ENCODE results near the gene FAM32A.

FAM32A gene

GRCh38 chr19:16185123-16185767, at the start of gene FAM32A:
Gene FAM32A, plus strand, starts transcription at chr19:16185410. Its CDS starts 33 bp downstream, at chr19:16185443.
- DNase-seq (ENCODE audit: low spot score), result peak; percentile 100

- no peak for DNase-seq (ENCODE audit: low spot score)
Observed at GRCh38 chr19:16135430-16136127, 49.6 kb upstream of the FAM32A start.

- DNase-seq (ENCODE audit: low spot score), result no peak
Observed at GRCh38 chr19:16136185-16136999, 48.8 kb upstream of the FAM32A start.

DNA sequence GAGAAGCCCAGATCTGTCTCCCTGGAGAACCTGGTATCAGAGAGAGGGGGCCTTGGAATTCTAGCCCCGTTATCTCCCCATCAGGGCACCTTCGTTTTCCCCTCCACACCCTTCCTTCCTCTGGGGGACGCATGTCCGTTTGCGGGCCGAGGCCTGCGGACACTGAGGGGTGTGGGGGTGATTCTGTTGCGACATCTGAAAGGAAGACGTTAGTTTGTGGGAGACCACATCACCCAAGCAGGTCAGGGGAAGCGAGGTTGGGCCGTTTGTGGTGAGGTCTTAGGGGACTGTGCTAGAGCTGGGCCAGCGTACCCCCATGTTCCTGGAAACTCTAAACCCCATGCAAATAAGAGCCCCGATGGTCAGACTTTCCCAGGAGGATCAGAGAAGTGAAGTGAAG, 45.5 kb upstream of the FAM32A start:
- DNase-seq (ENCODE audit: low spot score), result no peak

DNA sequence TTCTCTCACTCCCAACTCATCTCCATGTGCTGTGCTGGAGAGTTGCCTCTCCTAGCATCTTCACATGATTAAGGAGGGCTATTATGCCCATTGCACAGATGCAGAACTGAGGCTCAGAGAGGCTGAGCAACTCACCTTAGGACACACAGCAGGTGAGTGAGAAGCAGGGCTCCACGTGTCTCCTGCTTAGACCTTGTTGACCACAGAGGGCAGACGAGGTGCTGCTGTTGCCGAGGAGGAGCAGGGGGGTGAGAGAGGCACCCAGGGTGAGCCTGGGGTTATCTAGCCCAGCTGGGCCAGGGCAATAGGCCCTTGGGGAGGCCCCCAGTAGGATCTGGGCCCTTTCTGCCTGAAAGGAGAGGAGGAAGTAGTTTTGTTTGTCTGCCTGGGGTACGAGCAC, 44.2 kb upstream of the FAM32A start:
- DNase-seq (ENCODE audit: low spot score), result peak; percentile 80

DNA sequence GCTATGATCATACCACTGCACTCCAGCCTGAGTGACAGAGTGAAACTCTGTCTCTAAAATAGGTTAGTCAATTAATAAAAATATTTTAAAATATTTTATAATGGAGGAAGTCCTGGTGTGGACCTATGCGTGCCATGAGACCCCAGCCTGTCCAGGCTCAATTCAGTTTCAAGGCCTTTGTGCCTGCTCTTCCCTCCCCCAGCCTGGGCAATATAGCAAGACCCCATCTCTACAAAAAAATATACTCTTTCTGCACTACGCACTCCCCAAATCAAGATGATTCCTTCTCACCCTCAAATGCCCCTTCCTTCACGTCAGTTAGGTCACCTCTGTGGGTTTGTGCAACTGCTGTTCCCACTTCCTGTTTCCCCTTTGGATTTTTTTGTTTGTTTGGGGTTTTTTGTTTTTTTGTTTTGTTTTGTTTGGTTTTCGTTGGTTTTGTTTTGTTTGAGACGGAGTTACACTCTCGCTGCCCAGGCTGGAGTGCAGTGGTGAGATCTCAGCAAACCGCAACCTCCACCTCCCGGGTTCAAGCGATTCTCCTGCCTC, 43.1 kb upstream of the FAM32A start:
- DNase-seq (ENCODE audit: low spot score), result no peak

GRCh38 chr19:16143399-16144215, 41.6 kb upstream of the FAM32A start, which contains the start of gene HSH2D:
Gene HSH2D, plus strand, starts transcription at chr19:16143685. Its CDS starts 5,066 bp downstream, at chr19:16148751.
- peak; percentile 87 for DNase-seq (ENCODE audit: low spot score)

GRCh38 chr19:16144216-16144581, 41.0 kb upstream of the FAM32A start:
- no peak for DNase-seq (ENCODE audit: low spot score)

DNA sequence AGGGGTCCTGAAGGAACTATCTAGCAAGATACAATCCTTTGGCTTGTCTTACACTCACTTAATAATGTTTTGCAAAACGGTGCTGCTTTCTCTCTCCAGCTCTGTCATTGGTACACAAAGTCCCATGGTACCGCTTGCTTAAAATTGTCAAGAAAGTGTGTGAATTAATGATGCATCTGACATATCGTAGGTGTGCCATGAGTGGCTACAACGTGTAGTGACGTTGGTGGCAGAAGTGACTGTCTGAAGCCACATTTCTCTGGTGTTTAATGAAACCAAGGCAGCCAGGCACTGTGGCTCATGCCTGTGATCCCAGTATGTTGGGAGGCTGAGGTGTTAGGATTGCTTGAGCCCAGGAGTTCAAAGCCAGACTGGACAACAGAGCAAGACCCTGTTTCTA, 39.1 kb upstream of the FAM32A start:
- no peak for DNase-seq (ENCODE audit: low spot score)

DNA sequence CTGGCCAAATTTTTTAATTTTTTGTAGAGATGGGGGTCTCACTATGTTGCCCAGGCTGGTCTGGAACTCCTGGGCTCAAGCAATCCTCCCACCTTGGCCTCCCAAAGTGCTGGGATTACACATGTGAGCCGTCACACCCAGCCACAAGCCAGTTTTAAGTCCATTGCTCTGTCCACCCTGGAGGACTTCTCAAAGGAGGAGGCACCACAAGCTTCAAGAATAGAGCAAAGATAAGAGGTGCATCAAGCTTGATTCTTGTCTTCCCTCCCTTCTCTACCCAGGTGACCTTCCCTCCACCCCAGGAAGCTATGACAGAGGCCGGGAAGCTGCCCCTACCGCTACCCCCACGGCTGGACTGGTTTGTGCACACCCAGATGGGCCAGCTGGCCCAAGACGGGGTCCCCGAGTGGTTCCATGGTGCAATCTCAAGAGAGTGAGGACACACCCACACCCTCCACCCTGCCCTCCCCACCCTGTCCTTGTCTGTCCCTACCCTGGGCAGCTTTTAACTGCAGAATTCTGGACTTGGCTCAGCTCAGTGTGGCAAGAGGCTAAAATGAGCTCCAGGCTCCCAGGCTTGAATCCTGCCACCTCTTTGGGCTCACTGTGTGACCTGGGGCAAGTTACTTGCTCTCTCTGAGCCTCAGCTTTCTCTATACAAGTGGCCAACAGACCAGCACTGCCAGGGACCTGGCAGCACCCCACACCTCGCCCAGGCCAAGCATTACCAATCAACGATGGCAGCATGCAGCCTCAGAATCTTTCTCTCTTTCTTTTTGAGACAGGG, 36.6 kb upstream of the FAM32A start:
- no peak for DNase-seq (ENCODE audit: low spot score)

DNA sequence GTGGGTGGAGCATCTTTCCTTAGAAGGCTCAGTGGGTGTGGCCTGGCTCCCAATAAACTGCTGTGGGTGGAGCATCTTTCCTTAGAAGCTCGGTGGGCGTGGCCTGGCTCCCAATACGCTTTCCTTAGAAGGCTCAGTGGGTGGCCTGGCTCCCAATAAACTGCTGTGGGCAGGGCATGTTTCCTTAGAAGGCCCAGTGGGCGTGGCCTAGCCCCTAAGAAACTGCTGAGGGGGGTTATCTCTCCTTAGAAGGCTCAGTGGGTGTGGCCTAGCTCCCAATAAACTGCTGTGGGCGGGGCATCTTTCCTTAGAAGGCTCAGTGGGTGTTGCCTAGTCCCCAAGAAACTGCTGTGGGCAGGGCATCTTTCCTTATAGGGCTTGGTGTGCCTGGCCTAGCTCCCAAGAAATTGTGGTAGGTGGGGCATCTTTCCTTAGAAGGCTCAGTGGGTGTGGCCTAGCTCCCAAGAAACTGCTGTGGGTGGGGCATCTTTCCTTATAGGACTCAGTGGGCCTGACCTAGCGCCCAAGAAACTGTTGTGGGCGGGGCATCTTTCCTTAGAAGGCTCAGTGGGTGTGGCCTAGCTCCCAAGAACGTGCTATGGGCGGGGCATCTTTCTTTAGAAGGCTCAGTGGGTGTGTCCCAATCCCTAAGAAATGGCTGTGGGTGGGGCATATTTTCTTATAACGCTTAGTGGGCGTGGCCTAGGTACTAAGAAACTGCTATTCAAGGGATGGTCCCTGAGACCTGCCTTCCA, 31.5 kb upstream of the FAM32A start:
- no peak for DNase-seq (ENCODE audit: low spot score)

- no peak for DNase-seq (ENCODE audit: low spot score)
Observed at GRCh38 chr19:16154557-16154956, 30.7 kb upstream of the FAM32A start.

DNA sequence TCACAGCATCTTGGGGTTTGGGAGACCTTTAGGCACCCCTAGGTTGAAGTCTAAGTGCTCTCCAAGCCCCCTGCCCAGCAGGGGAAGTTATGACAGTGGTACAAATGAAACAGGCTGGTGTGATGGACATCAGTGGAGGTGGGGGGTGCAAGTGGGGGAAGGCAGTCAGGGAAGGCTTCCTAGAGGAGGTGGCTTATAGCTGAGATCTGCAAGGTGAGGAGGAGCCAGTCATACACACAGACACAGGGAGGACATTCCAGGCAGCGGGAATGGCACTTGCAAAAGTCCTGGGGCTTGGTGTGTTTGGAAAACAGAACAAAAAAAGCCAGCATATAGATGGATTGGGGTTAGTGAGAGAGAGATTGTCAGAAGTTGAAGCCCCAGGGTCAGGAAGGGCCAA, 30.1 kb upstream of the FAM32A start:
- no peak for DNase-seq (ENCODE audit: low spot score)

GRCh38 chr19:16156904-16157303, 28.3 kb upstream of the FAM32A start:
- no peak for DNase-seq (ENCODE audit: low spot score)

- no peak for DNase-seq (ENCODE audit: low spot score)
Observed at GRCh38 chr19:16157601-16158000, 27.6 kb upstream of the FAM32A start.

- no peak for DNase-seq (ENCODE audit: low spot score)
Observed at GRCh38 chr19:16159655-16160054, 25.6 kb upstream of the FAM32A start.

- DNase-seq (ENCODE audit: low spot score), result no peak
Observed at GRCh38 chr19:16160445-16160942, 24.7 kb upstream of the FAM32A start.

DNA sequence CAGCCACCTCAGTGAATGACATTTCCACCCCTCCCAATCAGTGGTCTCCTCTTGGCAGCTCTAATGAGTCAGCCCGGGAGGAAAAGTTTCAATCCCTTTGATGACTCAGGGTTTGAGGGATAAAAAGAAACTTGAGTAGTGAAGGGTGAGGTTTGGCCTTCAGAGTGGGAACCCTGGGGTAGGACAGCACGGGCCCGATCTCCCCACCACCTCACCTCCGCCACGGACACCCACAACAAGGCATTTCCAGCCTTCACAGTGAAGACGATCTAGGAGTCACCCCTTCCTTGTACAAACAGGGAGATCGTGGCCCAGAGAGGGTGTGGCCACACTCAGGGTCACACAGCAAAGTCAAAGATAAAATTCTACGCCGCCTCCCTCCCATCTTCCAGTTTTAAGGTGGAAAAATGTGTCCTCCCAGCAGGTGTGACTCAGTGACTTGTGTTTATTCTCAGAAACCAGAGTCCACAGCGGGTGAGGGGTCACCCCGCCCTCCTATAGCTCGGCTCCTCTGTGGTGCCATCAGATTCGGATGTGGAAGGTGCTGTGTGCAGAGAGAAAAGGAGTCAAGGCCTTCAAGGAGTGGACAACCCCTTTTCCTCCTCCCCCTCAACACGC, 24.2 kb upstream of the FAM32A start:
- DNase-seq (ENCODE audit: low spot score), result no peak

GRCh38 chr19:16161840-16162239, 23.4 kb upstream of the FAM32A start:
- DNase-seq (ENCODE audit: low spot score), result no peak

All from germinal center (tissue), 1 donor.